HG03571 (cell line): ENCODE results near the gene TMEM91.
"Not testable (repeated sequence)": the region's sequence is repeated elsewhere in the genome, so short reads cannot be mapped to it uniquely, and the experiment has no call there.

Experiments used
- ATAC-seq: cut with Tn5 transposase; IDR thresholded peaks from one replicate; pipeline ENCODE4 v1.9.1; 2021; ENCODE audit not compliant: unreplicated experiment

Gene TMEM91

GRCh38 chr19:41373993-41374392 is 2.3 kb upstream of the TMEM91 start:
- no peak for ATAC-seq

DNA sequence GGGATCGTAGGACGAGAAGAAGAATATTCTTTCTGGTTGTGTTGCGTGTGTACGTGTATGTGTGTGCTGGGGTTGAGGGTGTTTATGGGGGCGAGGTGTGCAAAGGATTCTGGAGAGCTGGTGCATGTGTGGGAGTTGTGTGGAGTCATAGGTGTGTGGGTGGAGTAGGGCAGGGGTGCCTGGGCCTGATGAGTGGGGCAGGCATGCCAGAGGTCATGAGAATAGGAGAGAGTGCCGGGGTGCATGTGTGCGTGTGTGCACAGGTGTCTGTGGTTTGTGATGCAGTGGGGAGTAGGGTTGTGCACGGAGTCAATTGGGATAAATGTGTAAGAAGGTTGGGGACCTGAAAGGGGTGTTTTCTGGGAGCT is 649 bp downstream of the TMEM91 start:
- no peak for ATAC-seq

DNA sequence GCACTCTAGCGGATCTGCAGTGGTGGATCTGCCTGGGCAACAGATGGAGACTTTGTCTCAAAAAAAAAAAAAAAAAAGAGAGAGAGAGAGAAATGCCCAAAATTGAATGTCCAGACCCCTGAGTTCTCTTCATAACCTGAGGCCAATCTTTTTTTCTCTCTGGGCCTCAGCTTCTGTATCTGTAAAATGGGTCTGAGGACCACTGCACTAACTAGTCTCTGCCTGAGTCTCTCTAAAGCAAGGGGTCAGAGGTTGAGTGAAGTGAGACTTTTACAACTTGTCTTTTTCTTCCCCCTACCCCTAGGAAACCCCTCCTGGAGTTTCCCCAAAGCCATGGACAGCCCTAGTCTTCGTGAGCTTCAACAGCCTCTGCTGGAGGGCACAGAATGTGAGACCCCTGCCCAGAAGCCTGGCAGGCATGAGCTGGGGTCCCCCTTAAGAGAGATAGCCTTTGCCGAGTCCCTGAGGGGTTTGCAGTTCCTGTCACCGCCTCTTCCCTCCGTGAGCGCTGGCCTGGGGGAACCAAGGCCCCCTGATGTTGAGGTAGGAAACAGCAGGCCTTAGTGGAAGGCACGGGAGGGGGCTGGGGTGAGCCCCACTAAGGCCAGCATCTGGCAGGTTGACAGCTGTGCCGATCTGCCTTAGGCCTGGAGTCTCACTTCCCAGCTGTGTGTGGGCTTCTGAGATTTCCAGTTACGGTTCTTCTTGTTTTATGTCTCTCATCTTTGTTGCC is 1.8 kb downstream of the TMEM91 start:
- no peak for ATAC-seq

GRCh38 chr19:41381536-41381935 is 5.2 kb downstream of the TMEM91 start:
- ATAC-seq: not testable (repeated sequence)

DNA sequence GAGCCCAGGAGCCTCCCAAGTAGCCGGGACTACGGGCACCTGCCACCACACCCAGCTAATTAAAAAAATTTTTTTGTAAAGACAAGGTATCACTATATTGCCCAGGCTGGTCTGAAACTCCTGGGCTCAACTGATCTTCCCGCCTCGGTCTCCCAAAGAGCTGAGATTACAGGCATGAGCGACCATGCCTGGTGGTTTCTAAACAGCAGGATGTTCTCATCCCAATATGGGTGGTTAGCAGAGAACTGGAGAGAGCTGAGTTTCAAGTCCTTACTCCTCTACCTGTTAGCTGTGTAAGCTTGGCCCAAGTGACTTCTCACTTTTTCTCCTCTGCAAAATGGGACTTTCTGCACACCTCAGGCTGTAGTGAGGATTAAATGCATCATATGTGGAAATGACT is 8.0 kb downstream of the TMEM91 start:
- ATAC-seq: no peak

GRCh38 chr19:41386442-41386841 is 10.1 kb downstream of the TMEM91 start:
- no peak for ATAC-seq

DNA sequence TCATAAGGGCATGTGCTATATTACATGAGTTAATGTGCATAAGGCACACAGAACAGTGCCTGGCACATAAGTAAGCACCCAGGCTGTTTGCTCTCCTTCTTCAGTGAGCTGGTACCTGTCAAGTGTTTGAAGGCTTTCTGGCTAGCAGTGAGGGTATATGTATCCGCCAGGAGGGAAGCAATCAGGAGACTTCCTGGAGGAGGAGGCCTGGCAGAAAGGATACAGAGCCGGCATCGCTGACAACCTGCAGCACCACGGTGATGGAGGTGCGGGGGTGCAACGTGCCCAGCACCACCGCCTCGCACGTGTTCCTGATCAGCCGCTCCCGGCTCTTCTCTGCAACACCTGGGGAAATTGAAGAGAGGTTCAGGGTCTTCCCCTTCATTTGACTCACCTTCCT is 15.3 kb downstream of the TMEM91 start:
- ATAC-seq: no peak

GRCh38 chr19:41392775-41393174 is 16.4 kb downstream of the TMEM91 start:
- no peak for ATAC-seq

DNA sequence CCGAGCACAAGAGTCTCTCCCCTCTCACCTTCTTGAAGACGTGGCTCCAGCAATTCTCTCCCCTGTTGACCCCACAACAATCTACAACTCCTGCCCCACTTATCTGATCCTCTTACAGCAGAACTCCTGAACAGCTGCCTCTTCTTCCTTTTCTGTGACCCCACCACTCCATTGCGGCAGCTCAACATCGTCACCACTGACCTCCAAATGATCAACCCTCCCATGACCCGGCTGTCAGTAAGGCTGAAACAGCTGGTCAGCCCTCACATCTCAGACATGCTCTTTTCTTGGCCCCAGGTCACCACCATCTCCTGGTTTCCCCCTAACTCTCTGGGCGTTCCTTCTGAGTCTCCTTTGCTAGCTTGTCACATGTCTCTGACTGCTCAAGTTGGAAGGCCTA is 19.0 kb downstream of the TMEM91 start:
- ATAC-seq: no peak

GRCh38 chr19:41397086-41398049 is 21.0 kb downstream of the TMEM91 start, which contains the start of the genes BCKDHA and EXOSC5:
TSS of gene BCKDHA (plus strand) at chr19:41397818. CDS start at chr19:41397828, 10 bp downstream.
TSS of gene EXOSC5 (minus strand) at chr19:41397359. CDS start at chr19:41397328, 31 bp downstream.
- ATAC-seq: peak; percentile 82

DNA sequence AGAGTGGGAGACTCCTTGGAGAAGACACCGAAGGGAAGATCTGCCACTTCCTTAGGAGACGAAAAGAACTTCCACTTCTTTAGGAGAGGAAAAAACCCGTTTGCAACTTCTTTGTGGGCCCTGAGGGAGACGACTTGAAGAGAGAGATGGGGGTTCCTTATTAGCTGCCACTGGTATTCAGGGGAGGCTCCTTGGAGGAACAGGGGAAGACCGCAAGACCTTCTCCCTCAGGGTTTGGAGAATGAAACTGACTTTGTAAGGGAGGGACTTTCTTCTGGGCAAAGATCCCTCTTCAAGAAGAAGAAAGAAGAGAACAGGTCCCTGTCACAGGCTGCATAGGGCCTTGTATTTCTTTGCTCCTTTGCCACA is 21.7 kb downstream of the TMEM91 start:
- no peak for ATAC-seq

- no peak for ATAC-seq
These were observed 22.3 kb downstream of the TMEM91 start for GRCh38 chr19:41398598-41398997.

GRCh38 chr19:41399091-41399490 is 22.8 kb downstream of the TMEM91 start:
- ATAC-seq: no peak

- no peak for ATAC-seq
These were observed 23.2 kb downstream of the TMEM91 start for GRCh38 chr19:41399525-41399924.

GRCh38 chr19:41401483-41401882 is 25.1 kb downstream of the TMEM91 start:
- ATAC-seq: no peak

GRCh38 chr19:41402010-41402409 is 25.7 kb downstream of the TMEM91 start:
- no peak for ATAC-seq

- no peak for ATAC-seq
These were observed 27.0 kb downstream of the TMEM91 start for GRCh38 chr19:41403181-41403970.

DNA sequence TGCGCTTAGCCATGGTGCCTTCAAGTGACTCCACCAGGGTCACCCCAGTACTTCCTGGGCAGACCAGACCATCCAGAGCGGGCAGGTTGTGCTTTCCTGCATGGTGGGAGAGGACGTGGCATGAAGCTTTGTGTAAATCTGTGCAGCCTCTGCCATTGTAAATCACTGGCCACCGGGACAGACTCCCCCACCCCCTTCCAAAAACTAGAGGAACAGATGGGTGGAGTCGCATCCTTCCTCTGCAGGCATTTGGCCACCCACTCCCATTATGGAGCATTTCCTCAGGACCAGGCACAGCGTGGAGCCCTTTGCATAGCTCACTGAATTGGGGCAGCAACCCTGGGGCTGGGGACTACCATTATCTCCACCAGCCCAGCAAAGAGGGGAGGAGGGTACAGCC is 29.4 kb downstream of the TMEM91 start:
- ATAC-seq: no peak

GRCh38 chr19:41407271-41407670 is 30.9 kb downstream of the TMEM91 start:
- ATAC-seq: no peak

- ATAC-seq: no peak
These were observed 31.9 kb downstream of the TMEM91 start for GRCh38 chr19:41408256-41408655.

DNA sequence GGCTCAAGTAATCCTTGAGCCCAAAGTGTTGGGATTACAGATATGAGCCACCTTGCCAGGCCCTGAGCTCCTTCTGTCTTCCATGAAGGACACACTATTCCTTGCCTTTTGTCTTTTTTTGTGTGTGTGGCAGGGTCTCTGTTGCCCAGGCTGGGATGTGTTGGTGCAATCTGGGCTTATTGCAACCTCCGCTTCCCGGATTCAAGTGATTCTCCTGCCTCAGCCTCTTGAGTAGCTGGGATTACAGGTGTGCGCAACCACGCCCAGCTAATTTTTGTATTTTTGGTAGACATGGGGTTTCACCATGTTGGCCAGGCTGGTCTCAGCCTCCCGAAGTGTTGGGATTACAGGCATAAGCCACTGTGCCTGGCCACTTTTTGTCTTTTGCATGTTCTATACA is 32.5 kb downstream of the TMEM91 start:
- ATAC-seq: not testable (repeated sequence)
